WTC11 (cell line): ENCODE measurements around the gene PCDH9.

ENCODE experiments used
- ATF3 ChIP-seq: sonication (generic); formaldehyde crosslinking; conservative IDR thresholded peaks from 2 replicates; pipeline ENCODE4 v1.8.1; 2022; ENCODE audit warnings: mild to moderate bottlenecking, missing genetic modification reagents
- CTCF ChIP-seq: fragments of 200-600 bp; IDR thresholded peaks from 2 replicates; pipeline ENCODE4 v1.8.0; 2022; ENCODE audit warnings: antibody characterized with exemption
- E2F1 ChIP-seq: sonication (generic); formaldehyde crosslinking; IDR thresholded peaks from 2 replicates; pipeline ENCODE4 v1.8.0; 2022; ENCODE audit warnings: mild to moderate bottlenecking, missing genetic modification reagents
- ESRRA ChIP-seq: sonication (generic); formaldehyde crosslinking; IDR thresholded peaks from 2 replicates; pipeline ENCODE4 v1.8.1; 2022; ENCODE audit warnings: mild to moderate bottlenecking, missing genetic modification reagents, borderline replicate concordance
- FOXJ3 ChIP-seq: sonication (generic); formaldehyde crosslinking; IDR thresholded peaks from 2 replicates; pipeline ENCODE4 v1.9.0; 2021; ENCODE audit warnings: missing genetic modification reagents, mild to moderate bottlenecking, borderline replicate concordance
- GTF2I ChIP-seq: fragments of 250-450 bp; sonication (Bioruptor Pico); conservative IDR thresholded peaks from 2 replicates; pipeline ENCODE4 v1.4.0; 2021; ENCODE audit warnings: mild to moderate bottlenecking
- RELA ChIP-seq: sonication (generic); formaldehyde crosslinking; IDR thresholded peaks from 2 replicates; pipeline ENCODE4 v1.8.1; 2022; ENCODE audit warnings: missing genetic modification reagents, mild to moderate bottlenecking, borderline replicate concordance
- SP1 ChIP-seq: sonication (generic); formaldehyde crosslinking; conservative IDR thresholded peaks from 2 replicates; pipeline ENCODE4 v1.8.1; 2022; ENCODE audit warnings: missing genetic modification reagents
- ZNF232 ChIP-seq: sonication (generic); formaldehyde crosslinking; IDR thresholded peaks from 2 replicates; pipeline ENCODE4 v1.8.0; 2022; ENCODE audit warnings: mild to moderate bottlenecking, missing genetic modification reagents
- TF ChIP-seq, protein P1 (sequence below): sonication (generic); formaldehyde crosslinking; IDR thresholded peaks from 2 replicates; pipeline ENCODE4 v1.8.0; 2022; ENCODE audit warnings: mild to moderate bottlenecking, missing genetic modification reagents
- TF ChIP-seq, protein P2 (sequence below): sonication (generic); formaldehyde crosslinking; IDR thresholded peaks from 2 replicates; pipeline ENCODE4 v1.8.0; 2022; ENCODE audit warnings: missing genetic modification reagents

- no peak for TF ChIP-seq FOXJ3 (CRISPR knock-in tag)
- TF ChIP-seq CTCF, result no peak
- no peak for TF ChIP-seq ZNF232
- TF ChIP-seq, protein P1, sequence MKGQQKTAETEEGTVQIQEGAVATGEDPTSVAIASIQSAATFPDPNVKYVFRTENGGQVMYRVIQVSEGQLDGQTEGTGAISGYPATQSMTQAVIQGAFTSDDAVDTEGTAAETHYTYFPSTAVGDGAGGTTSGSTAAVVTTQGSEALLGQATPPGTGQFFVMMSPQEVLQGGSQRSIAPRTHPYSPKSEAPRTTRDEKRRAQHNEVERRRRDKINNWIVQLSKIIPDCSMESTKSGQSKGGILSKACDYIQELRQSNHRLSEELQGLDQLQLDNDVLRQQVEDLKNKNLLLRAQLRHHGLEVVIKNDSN (CRISPR knock-in tag), result no peak
- TF ChIP-seq, protein P2, sequence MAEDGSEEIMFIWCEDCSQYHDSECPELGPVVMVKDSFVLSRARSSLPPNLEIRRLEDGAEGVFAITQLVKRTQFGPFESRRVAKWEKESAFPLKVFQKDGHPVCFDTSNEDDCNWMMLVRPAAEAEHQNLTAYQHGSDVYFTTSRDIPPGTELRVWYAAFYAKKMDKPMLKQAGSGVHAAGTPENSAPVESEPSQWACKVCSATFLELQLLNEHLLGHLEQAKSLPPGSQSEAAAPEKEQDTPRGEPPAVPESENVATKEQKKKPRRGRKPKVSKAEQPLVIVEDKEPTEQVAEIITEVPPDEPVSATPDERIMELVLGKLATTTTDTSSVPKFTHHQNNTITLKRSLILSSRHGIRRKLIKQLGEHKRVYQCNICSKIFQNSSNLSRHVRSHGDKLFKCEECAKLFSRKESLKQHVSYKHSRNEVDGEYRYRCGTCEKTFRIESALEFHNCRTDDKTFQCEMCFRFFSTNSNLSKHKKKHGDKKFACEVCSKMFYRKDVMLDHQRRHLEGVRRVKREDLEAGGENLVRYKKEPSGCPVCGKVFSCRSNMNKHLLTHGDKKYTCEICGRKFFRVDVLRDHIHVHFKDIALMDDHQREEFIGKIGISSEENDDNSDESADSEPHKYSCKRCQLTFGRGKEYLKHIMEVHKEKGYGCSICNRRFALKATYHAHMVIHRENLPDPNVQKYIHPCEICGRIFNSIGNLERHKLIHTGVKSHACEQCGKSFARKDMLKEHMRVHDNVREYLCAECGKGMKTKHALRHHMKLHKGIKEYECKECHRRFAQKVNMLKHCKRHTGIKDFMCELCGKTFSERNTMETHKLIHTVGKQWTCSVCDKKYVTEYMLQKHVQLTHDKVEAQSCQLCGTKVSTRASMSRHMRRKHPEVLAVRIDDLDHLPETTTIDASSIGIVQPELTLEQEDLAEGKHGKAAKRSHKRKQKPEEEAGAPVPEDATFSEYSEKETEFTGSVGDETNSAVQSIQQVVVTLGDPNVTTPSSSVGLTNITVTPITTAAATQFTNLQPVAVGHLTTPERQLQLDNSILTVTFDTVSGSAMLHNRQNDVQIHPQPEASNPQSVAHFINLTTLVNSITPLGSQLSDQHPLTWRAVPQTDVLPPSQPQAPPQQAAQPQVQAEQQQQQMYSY, result no peak
- TF ChIP-seq ESRRA (CRISPR knock-in tag), result no peak
- TF ChIP-seq RELA (CRISPR knock-in tag), result no peak
- no peak for TF ChIP-seq E2F1 (CRISPR knock-in tag)
- no peak for TF ChIP-seq SP1 (CRISPR knock-in tag)
- TF ChIP-seq GTF2I (CRISPR knock-in tag), result no peak
- no peak for TF ChIP-seq ATF3 (CRISPR knock-in tag)
Observed at GRCh38 chr13:66301482-66301881, 928.7 kb downstream of the PCDH9 start.
